GM12874 (cell line): ENCODE data around the gene MACF1.

Experiments used
- TF ChIP-seq, protein P1 (sequence below): IDR thresholded peaks from 2 replicates; pipeline ENCODE4 v1.5.1; 2011; ENCODE audit warnings: low read depth, mild to moderate bottlenecking, control low read depth, low read length, moderate library complexity; ENCODE audit not compliant: insufficient read depth

MACF1 gene

DNA sequence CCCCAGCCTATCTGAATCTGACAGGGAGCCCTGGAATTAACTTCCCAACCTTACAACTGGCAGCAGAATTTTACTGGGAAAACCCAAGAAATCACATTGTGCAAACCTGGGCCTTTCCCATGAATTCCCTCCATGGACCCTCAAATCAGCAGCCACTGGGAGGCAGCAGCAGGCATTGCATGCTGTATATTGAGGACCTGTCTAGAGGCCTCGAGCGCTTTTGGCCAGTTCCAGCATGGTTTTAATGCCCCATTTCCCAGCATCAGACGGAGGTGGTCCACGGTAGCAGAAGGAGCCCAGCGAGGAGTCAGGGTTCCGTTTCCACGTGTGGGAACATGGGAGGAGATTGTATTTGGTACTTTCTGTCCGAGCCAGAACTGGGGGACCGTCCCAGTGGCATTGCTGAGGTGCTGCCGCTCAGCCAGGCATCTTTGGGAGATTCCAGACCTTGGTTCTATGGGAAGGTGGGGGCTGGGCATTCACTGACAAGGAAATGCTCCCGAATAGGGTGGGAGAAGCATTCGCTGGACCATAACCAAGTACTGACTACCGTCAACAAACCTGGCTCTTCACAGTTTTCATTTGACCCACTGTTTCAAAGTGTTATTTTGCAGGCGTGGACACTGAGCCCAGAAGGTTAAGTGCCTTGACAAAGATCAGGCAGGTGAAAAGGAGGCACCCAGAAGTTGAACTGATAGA lies 302.9 kb downstream of the MACF1 start:
- TF ChIP-seq, protein P1, sequence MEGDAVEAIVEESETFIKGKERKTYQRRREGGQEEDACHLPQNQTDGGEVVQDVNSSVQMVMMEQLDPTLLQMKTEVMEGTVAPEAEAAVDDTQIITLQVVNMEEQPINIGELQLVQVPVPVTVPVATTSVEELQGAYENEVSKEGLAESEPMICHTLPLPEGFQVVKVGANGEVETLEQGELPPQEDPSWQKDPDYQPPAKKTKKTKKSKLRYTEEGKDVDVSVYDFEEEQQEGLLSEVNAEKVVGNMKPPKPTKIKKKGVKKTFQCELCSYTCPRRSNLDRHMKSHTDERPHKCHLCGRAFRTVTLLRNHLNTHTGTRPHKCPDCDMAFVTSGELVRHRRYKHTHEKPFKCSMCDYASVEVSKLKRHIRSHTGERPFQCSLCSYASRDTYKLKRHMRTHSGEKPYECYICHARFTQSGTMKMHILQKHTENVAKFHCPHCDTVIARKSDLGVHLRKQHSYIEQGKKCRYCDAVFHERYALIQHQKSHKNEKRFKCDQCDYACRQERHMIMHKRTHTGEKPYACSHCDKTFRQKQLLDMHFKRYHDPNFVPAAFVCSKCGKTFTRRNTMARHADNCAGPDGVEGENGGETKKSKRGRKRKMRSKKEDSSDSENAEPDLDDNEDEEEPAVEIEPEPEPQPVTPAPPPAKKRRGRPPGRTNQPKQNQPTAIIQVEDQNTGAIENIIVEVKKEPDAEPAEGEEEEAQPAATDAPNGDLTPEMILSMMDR: no peak

DNA sequence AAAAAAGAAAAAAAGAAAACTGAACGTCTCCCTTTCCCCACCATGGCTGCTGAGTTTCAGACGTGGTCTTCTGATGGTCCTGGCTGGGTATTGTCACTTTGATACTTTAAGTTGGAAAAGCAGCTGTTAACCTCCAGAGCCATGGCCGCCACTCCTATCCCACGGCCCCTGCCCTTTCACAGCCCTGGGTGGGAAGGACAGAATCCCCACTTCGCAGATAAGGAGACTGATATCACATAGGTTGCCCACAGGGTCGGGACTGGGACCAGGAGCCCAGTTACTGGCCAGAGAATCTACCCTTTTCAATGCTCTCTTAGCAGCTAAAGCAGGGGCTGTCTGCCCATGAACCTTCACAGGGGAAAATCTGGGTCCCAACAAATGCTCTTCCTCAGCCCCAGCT lies 303.8 kb downstream of the MACF1 start:
- TF ChIP-seq, protein P1: no peak

DNA sequence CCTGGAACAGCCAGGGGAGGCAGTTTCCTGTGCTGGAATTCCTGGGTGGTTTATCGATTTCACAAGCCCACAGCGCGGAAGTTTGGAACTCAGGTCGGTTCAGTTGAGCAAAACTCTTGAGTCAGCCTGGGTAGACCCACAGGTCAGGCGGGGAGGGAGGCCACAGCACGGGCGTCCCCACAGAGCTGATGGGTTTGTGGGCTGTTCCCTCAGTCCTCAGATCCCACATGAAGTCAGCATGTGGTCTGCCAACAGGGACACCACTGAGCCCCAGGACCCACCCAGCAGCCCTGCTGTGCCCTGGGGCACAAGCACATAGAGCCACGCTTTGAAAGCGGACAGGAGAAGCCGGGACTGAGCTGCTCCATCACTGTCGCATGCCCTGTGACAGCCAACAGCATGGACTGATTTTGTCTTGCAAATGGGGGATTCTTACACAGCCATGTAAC lies 304.4 kb downstream of the MACF1 start:
- TF ChIP-seq, protein P1: no peak

DNA sequence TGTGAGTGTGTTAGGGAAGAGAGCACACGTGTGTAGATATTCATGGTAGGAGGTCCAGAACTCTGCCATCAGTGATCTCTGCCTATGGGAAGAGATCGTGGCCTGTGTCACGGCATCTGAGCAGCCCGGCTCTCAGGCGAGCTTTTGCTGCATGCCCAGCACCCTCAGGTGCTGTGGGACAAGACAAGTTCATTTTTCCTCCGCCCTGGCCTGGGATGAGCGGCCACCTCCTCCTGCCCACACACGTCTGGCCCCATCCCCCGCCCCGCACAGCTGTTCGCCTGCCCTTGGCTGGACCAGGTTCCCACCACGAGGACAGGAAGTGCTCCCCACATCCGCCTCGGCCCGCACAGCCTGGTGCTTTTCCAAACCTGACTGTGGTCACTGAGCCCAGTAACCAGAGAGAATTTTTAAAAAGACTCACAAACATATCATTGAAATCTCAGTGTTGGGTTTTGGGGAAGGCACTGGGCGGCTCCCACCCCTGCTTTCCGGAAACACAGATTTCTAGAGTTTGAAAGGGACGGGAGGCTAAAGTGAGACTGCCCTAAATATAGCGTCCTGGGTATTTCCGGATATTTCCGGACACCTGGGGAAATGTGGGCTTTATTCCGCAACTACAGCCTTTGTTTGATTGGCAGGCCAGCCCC lies 305.0 kb downstream of the MACF1 start:
- TF ChIP-seq, protein P1: no peak

DNA sequence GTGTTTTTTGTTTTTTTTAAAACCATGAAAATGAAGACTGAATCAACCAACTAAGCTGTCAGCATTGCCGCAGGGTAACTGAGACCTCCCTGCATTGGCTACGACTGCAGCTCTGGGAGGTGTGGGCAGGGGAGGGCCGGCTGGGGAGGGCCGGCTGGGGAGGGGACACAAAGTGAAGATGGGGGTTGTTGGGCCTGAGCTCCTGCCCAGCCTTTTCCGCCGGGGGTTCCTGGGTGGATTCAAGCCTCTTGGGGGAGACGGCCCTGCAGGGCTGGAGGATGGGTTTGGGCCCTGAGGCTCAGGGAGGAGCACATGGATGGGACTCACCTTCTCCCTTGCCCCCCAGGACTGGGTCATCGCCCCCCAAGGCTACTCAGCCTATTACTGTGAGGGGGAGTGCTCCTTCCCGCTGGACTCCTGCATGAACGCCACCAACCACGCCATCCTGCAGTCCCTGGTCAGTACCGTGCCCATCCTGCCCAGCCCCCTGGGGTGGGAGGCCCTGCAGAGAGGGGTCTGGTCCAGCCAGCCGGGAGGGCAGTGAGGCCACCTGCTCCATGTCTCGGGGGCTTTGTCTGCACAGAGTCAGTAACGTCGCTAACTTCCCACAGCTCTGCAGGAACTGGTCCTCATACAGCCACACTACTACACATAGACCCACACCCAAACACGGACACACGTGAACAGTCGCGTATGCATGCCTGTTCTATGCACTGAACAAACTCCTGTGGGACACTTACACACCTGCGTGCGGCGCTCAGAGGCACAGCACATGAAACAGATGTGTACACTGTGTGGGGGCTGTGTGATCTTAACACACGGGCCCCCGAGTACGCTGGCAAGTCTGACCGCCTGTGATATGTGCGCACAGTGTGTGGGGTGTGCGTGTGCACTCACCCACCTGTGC lies 318.4 kb downstream of the MACF1 start:
- TF ChIP-seq, protein P1: no peak

DNA sequence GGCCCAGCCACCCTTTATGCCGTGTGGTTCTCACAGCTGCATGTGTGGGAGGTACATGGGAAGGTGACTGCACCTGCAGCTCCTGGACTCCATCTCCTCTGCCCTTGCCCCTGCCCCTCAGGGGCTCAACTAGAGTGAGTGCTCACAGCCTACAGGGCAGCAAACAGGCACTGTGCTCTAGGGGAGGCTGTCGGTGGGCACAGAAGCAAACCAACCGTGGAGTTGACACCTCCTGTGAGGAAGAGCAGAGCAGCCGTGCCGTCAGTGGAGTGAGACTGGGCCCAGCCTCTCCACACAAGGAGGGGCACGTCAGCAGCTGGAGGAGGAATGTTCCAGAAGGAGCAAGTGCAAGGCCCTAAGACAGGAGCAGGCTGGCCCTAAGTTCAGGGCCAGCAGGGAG lies 319.7 kb downstream of the MACF1 start:
- TF ChIP-seq, protein P1: no peak

DNA sequence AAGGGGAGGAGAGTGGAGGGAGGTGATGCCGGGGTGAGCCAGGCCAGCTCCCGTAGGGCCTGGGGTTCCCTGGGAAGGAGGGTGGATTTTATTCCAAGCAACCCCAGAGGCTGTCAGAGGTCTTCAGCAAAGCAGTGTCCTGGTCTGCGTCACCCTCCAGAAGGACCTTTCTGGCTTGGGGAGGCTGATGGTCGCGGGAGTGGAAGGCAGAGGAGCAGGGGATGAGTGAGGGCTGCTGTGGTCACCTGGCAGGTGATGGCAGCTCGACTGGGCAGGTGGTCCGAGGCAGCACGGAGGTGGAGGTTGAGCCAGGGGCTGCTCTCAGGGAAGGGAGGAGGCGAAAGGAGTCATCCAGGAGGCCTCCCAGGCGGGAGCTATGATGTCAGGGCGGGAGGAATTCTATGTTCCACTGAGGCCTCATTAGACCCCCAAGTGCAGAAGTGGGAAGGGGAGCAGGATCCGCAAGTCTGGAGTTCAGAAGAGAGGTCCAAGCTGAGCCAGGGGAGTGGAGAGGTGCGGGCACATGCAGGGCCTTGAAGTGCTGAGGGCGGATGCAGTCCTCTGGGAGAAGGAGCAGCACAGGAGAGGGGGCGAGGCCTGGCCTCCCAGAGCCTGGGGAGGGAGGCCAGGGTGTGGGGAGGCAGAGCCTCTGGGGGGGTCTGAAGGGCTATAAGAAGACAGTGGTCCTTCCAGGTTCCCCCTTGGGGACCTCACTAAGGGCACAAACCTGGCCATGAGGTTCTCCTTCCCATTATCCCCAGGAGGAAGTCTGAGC lies 320.3 kb downstream of the MACF1 start:
- TF ChIP-seq, protein P1: no peak
